ENCODE results near the gene CFAP52.
"Not testable (repeated sequence)": the region's sequence is repeated elsewhere in the genome, so short reads cannot be mapped to it uniquely, and the experiment has no call there.

The CFAP52 gene

DNA sequence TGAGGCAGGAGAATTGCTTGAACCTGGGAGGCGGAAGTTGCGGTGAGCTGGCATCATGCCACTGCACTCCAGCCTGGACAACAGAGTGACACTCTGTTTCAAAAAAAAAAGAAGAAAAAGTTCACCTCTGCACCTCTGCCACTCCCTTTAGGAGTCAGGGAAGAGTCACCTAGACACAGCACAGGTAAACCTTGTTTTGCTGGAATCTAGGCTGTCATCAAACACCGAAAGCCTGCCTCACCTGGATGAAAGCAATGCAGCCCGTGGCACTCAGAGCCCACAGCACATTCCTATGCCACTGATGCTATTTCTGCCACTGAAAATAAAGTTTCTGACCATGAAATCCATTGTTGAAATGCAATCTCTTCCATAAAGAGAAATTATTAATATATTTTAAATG lies 22.2 kb downstream of the CFAP52 start:
- no peak for TF ChIP-seq POLR2AphosphoS5 (IDR thresholded peaks at IDR 0.05; ENCODE audit: low read depth)
- no peak for TF ChIP-seq SPI1 (IDR thresholded peaks at IDR 0.05; ENCODE audit: borderline replicate concordance, low read depth)
- TF ChIP-seq, protein P1, sequence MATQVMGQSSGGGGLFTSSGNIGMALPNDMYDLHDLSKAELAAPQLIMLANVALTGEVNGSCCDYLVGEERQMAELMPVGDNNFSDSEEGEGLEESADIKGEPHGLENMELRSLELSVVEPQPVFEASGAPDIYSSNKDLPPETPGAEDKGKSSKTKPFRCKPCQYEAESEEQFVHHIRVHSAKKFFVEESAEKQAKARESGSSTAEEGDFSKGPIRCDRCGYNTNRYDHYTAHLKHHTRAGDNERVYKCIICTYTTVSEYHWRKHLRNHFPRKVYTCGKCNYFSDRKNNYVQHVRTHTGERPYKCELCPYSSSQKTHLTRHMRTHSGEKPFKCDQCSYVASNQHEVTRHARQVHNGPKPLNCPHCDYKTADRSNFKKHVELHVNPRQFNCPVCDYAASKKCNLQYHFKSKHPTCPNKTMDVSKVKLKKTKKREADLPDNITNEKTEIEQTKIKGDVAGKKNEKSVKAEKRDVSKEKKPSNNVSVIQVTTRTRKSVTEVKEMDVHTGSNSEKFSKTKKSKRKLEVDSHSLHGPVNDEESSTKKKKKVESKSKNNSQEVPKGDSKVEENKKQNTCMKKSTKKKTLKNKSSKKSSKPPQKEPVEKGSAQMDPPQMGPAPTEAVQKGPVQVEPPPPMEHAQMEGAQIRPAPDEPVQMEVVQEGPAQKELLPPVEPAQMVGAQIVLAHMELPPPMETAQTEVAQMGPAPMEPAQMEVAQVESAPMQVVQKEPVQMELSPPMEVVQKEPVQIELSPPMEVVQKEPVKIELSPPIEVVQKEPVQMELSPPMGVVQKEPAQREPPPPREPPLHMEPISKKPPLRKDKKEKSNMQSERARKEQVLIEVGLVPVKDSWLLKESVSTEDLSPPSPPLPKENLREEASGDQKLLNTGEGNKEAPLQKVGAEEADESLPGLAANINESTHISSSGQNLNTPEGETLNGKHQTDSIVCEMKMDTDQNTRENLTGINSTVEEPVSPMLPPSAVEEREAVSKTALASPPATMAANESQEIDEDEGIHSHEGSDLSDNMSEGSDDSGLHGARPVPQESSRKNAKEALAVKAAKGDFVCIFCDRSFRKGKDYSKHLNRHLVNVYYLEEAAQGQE (IDR thresholded peaks at IDR 0.05; ENCODE audit: insufficient replicate concordance, low read depth) = no peak
- TF ChIP-seq, protein P2, sequence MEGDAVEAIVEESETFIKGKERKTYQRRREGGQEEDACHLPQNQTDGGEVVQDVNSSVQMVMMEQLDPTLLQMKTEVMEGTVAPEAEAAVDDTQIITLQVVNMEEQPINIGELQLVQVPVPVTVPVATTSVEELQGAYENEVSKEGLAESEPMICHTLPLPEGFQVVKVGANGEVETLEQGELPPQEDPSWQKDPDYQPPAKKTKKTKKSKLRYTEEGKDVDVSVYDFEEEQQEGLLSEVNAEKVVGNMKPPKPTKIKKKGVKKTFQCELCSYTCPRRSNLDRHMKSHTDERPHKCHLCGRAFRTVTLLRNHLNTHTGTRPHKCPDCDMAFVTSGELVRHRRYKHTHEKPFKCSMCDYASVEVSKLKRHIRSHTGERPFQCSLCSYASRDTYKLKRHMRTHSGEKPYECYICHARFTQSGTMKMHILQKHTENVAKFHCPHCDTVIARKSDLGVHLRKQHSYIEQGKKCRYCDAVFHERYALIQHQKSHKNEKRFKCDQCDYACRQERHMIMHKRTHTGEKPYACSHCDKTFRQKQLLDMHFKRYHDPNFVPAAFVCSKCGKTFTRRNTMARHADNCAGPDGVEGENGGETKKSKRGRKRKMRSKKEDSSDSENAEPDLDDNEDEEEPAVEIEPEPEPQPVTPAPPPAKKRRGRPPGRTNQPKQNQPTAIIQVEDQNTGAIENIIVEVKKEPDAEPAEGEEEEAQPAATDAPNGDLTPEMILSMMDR (IDR thresholded peaks at IDR 0.05; ENCODE audit: insufficient read depth, low read length) = no peak
- TF ChIP-seq GABPA (IDR thresholded peaks at IDR 0.05; ENCODE audit: low read depth) = no peak
- DNase-seq (ENCODE audit: low read depth in 1 of 2, low spot score in 1 of 2) = no peak
- no peak overlapping the region for H3K27ac ChIP-seq (replicated peaks)
- H3K4me3 ChIP-seq (replicated peaks; ENCODE audit: insufficient read depth, low read length) = no peak overlapping the region
- H3K27me3 ChIP-seq (ENCODE audit: insufficient read depth, poor library complexity, severe bottlenecking) = no peaks in the 10 kb centered on the region

DNA sequence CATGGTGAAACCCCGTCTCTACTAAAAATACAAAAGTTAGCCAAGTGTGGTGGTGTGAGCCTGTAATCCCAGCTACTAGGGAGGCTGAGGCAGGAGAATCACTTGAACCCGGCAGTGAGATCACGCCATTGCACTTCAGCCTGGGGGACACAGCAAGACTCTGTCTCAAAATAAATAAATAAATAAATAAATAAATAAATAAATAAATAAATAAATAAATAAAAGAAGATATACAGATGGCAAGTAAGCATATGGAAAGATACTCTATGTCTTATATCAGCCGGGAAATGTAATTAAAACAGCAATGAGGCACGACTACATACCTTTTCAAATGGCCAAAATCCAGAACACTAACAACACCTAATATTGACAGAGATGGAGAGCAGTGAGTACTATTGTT lies 28.1 kb downstream of the CFAP52 start:
- not testable (repeated sequence) for H3K27me3 ChIP-seq (ENCODE audit: insufficient read depth, poor library complexity, severe bottlenecking); H3K4me3 ChIP-seq (replicated peaks; ENCODE audit: insufficient read depth, low read length); DNase-seq (ENCODE audit: low read depth in 1 of 2, low spot score in 1 of 2); H3K27ac ChIP-seq (replicated peaks)

DNA sequence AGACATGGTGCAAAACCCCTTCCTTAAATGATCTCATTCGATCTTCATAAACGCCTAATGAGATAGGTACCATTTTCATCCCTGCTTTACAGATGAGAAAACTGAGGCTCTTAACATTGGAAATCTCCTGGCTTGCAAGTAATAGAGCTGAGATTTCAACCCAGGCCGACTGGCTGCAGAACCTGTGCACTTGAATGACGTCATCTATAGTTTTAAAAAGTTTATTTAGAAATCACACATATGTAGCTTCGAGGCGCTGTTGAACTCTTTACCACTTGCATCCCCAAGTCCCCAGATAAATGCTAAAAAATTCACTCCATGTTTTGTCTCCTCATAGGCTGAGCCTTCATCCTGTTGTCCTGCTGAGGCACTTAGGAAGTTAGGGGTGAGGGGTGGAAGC lies 30.0 kb downstream of the CFAP52 start:
- H3K27me3 ChIP-seq (ENCODE audit: insufficient read depth, poor library complexity, severe bottlenecking) = no peaks in the 10 kb centered on the region
- H3K4me3 ChIP-seq (replicated peaks; ENCODE audit: insufficient read depth, low read length) = no peak overlapping the region
- no peak for DNase-seq (ENCODE audit: low read depth in 1 of 2, low spot score in 1 of 2)
- TF ChIP-seq GABPA (IDR thresholded peaks at IDR 0.05; ENCODE audit: low read depth) (no peak), SPI1 (IDR thresholded peaks at IDR 0.05; ENCODE audit: borderline replicate concordance, low read depth) (no peak), POLR2AphosphoS5 (IDR thresholded peaks at IDR 0.05; ENCODE audit: low read depth) (no peak)
- TF ChIP-seq, protein P1 (IDR thresholded peaks at IDR 0.05; ENCODE audit: insufficient replicate concordance, low read depth) = no peak
- TF ChIP-seq, protein P2 (IDR thresholded peaks at IDR 0.05; ENCODE audit: insufficient read depth, low read length) = no peak
- no peak overlapping the region for H3K27ac ChIP-seq (replicated peaks)

DNA sequence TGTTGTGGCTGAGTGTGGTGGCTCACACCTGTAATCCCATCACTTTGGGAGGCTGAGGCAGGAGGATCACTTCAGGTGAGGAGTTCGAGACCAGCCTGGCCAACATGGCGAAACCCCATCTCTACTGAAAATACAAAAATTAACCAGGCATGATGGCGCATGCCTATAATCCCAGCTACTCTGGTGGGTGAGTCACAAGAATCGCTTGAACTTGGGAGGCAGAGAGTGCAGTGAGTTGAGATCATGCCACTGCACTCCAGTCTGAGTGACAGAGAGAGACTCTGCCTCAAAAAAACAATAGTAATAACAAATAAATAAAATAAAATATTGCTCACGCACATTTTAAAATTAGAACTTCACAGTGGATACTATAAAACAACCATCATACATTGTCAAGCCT lies 30.6 kb downstream of the CFAP52 start:
- DNase-seq (ENCODE audit: low read depth in 1 of 2, low spot score in 1 of 2); H3K4me3 ChIP-seq (replicated peaks; ENCODE audit: insufficient read depth, low read length); H3K27me3 ChIP-seq (ENCODE audit: insufficient read depth, poor library complexity, severe bottlenecking); H3K27ac ChIP-seq (replicated peaks): not testable (repeated sequence)

DNA sequence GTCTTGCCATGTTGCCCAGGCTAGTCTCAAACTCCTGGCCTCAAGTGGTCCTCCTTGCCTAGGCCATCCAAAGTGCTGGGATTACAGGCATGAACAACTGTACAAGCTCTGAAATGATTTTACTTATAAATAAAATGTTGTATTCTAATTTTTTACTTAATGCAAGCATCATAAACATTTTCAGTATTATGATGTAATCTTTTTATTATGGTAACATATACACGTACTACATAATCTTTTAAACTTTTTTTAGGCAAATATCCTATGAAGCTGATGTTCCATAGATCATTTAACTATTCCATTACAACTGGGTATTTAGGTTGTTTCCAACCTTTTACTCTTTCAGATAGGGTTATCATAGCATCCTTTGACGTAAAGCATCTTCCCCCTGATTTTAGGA lies 35.1 kb downstream of the CFAP52 start:
- H3K27me3 ChIP-seq (ENCODE audit: insufficient read depth, poor library complexity, severe bottlenecking) = no peaks in the 10 kb centered on the region
- H3K27ac ChIP-seq (replicated peaks) = no peak overlapping the region
- no peak for DNase-seq (ENCODE audit: low read depth in 1 of 2, low spot score in 1 of 2)
- no peak for TF ChIP-seq GABPA (IDR thresholded peaks at IDR 0.05; ENCODE audit: low read depth)
- TF ChIP-seq, protein P2 (IDR thresholded peaks at IDR 0.05; ENCODE audit: insufficient read depth, low read length) = no peak
- TF ChIP-seq, protein P1 (IDR thresholded peaks at IDR 0.05; ENCODE audit: insufficient replicate concordance, low read depth) = no peak
- no peak for TF ChIP-seq POLR2AphosphoS5 (IDR thresholded peaks at IDR 0.05; ENCODE audit: low read depth)
- TF ChIP-seq SPI1 (IDR thresholded peaks at IDR 0.05; ENCODE audit: borderline replicate concordance, low read depth) = no peak
- no peak overlapping the region for H3K4me3 ChIP-seq (replicated peaks; ENCODE audit: insufficient read depth, low read length)

All from HL-60 (cell line).